ENCODE measurements around the gene DCAF8L2. TPM values are rescaled to one million over a fixed set of nuclear protein-coding genes. Genes with fewer than 3 reads are reported as not detected.

DCAF8L2 gene
- total and polyA plus RNA-seq, 2 experiments from 2014 or later, result not detected

Other genes starting within 250 kb of the DCAF8L2 start
- gene PPP4R3C, start 127.0 kb upstream of the DCAF8L2 start, total RNA-seq (2014; rRNA removed; shearing (Covaris generic)), result not detected in 2 replicates
- gene PPP4R3C, start 127.0 kb upstream of the DCAF8L2 start, polyA plus RNA-seq (2016; fragmentation: Nextera tagmentation; extraction: Ambion mirVana), result not detected in 2 replicates
- gene MAGEB10, start 217.6 kb downstream of the DCAF8L2 start, total RNA-seq (2014; rRNA removed; shearing (Covaris generic)), result not detected in 2 replicates
- gene MAGEB10, start 217.6 kb downstream of the DCAF8L2 start, polyA plus RNA-seq (2016; fragmentation: Nextera tagmentation; extraction: Ambion mirVana), result not detected in 2 replicates